Measurements from ENCODE around the gene FBXO31.
"Not testable (repeated sequence)": the region's sequence is repeated elsewhere in the genome, so short reads cannot be mapped to it uniquely, and the experiment has no call there.

FBXO31 gene

DNA sequence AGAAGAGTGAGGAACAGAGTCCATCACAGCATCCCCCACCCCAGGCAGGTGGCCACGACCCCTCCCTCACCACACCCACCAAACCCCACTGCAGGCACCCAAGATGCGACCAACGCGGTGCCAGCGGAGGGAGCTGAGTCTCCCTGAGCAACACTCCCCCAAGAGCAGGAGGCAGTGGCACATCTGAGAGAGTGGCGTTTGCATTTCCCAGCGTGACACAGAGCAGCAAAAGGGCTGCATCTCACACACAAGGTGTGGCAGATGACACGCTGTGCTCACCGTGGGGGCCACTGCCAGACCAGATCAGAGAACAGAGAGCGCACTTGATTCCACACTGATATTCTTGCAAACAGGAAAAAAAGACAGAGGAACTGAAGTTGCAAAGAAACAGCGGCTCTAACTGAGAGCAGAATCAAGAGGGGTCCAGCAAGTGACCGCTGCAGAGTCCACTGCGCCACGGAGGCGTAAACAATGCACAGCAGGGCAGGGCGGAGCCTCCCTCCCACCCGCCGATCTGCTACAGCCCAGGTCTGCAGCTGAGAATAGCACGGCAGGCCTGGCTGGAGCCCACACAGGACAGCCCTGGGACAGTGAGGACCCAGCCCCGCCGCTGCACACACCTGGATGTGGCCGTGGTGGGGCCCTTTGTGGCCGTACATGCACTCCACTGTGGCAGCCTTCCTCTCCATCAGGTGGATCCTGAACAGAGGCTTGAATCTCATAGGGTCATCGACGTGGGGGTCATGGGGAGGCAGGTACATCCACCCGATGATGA lies 40.4 kb downstream of the FBXO31 start:
- DNase-seq (ENCODE audit: low read depth): no peak

DNA sequence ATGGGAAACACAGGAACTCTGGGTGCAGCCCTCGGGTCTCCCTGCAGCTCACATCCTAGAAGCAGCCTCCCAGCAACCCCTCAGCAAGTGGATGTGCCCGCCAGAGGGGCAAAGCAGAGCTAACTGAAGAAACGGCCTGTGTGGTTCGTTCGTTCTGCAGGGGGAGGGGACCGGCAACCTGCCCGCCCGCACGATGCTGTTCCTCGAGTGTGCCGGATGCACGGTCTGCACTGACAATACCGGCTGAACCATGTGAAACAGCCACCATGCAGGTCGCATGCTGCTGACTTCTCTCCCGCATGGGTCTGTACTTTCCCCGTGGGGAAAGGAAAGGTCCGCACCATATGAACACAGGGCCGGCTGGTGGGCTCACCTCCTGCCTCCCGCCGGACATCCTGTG lies 41.1 kb downstream of the FBXO31 start:
- DNase-seq (ENCODE audit: low read depth): no peak

GRCh38 chr16:87340198-87340597 lies 43.4 kb downstream of the FBXO31 start:
- no peak for DNase-seq (ENCODE audit: low read depth)

GRCh38 chr16:87339724-87340105 lies 43.9 kb downstream of the FBXO31 start:
- not testable (repeated sequence) for DNase-seq (ENCODE audit: low read depth)

GRCh38 chr16:87339086-87339723 lies 44.4 kb downstream of the FBXO31 start:
- no peak for DNase-seq (ENCODE audit: low read depth)

- no peak for DNase-seq (ENCODE audit: low read depth)
These were observed 45.3 kb downstream of the FBXO31 start for GRCh38 chr16:87338155-87338765.

GRCh38 chr16:87337262-87337771 lies 46.3 kb downstream of the FBXO31 start:
- DNase-seq (ENCODE audit: low read depth): no peak

- no peak for DNase-seq (ENCODE audit: low read depth)
These were observed 46.9 kb downstream of the FBXO31 start for GRCh38 chr16:87336434-87337240.

DNA sequence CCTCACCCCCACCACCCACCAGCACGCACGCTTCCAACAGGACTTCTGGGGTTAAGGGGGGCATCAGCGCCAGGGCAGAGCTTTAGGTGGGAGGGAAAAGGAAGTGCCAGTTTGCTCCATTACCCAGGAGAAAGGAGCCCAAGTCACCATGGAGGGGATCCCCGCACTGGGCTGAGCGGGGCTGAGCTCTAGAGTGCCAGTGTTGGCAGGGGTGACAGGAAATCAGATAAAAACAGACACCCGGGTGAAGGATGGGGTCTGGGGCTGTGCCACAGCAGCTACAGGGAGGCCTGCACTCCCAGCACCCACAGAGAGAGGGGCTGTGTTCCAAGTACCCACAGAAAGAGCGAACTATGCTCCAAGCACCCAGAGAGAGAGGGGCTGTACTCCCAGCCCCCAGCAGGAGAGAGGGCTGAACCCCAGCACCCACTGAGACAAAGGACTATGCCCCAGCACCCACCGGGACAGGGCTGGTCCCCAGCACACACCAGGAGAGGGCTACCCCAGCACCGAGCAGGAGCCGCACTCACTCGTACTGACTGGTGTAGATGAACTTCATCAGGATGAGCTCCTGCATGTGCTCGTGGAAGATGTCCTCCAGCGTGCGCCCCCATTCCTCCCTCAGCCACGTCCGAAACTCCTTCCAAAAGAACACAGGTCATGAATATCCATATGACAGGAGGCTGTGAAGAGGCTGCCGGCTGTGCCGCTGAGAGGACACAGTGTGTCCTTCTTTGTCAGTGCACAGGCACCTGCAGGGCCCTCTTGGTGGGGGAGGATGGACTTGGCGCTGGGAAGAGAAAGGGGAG lies 47.7 kb downstream of the FBXO31 start:
- DNase-seq (ENCODE audit: low read depth): no peak

- DNase-seq (ENCODE audit: low read depth): no peak
These were observed 48.6 kb downstream of the FBXO31 start for GRCh38 chr16:87334651-87335624.

DNA sequence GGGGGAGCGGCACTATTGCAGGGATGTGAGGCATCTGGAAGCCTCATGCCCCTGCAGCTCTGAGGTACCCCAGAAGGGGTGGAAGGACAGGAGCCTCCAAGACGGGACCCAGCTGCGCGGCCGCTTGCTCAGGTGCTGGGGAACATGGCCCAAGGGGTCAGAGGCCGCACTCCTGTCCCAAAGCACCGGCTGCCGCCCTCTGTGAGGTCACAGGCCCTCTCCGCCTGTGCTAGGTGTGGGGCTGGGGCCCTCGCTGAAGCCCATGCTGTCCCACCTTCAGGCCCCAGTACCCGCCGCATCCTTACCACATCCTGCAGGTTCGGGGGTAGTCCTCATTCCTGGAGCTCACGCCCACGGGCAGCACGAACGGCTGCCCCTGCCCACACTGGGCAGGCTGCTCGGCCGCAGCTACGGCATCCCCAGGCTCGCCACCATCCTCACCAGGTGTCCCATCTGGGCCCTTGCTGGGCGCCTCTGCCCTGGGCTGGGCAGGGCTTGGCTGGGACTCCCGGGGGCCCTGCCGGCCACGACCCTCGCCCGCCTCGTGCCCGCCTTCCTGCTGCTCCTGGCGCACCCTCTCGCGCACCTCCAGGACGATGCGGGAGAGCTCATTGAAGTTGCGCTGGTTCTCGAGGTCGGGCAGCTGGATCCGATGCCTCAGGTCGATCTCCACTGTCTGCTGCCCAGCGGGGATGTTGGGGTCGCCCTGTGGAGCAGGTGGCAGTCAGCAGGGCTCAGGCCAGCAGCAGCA lies 49.8 kb downstream of the FBXO31 start:
- DNase-seq (ENCODE audit: low read depth): no peak

GRCh38 chr16:87333101-87333500 lies 50.5 kb downstream of the FBXO31 start:
- no peak for DNase-seq (ENCODE audit: low read depth)

DNA sequence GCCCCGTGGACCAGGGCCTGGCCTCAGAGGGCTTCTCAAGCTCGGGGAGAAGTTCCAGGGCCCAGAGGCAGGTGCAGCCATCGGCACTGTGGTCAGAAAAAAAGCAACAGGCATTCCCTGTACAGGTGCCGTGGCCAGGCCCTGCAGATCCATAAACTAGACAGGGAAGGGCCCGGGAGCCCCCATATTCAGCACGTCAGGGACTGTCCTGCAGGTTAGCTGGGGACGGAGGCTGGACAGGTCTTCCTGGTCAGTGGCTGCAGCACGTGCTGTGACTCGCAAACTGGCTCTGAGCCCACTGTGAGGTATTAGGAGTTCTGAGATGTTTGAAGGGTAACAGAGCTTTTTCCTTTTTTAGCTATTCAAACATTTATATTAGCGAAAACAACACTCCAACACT lies 51.4 kb downstream of the FBXO31 start:
- DNase-seq (ENCODE audit: low read depth): no peak

- no peak for DNase-seq (ENCODE audit: low read depth)
These were observed 52.3 kb downstream of the FBXO31 start for GRCh38 chr16:87331241-87331801.

GRCh38 chr16:87330646-87331045 lies 52.9 kb downstream of the FBXO31 start:
- DNase-seq (ENCODE audit: low read depth): no peak

GRCh38 chr16:87330257-87330624 lies 53.3 kb downstream of the FBXO31 start:
- no peak for DNase-seq (ENCODE audit: low read depth)

GRCh38 chr16:87329436-87330256 lies 53.9 kb downstream of the FBXO31 start:
- no peak for DNase-seq (ENCODE audit: low read depth)

DNA sequence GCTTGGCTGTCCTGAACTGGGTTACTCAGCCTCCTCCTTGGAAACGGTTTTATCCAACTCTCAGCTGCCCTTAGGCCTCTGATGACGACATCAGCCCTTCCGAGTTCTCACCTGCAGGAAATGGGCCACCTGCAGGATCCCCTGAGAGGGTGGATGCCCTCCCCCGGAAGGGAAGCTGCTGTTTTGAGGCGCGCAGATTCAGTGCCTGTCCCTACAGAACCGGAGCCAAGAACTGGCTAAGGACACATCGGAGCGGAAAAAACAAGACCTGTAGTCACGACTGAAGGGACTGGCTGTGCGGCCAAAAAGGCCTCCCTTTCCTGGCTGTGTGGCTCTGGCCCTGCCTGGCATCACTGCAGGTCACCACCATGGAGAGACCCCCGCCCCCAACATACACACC lies 54.7 kb downstream of the FBXO31 start:
- DNase-seq (ENCODE audit: low read depth): no peak
